ENCODE data around the gene PIK3AP1. TPM values are rescaled to one million over a fixed set of nuclear protein-coding genes. Genes with fewer than 3 reads are reported as not detected.

The PIK3AP1 gene
- total RNA-seq, 1 donor from 2014 or later = 5.9 TPM

DNA sequence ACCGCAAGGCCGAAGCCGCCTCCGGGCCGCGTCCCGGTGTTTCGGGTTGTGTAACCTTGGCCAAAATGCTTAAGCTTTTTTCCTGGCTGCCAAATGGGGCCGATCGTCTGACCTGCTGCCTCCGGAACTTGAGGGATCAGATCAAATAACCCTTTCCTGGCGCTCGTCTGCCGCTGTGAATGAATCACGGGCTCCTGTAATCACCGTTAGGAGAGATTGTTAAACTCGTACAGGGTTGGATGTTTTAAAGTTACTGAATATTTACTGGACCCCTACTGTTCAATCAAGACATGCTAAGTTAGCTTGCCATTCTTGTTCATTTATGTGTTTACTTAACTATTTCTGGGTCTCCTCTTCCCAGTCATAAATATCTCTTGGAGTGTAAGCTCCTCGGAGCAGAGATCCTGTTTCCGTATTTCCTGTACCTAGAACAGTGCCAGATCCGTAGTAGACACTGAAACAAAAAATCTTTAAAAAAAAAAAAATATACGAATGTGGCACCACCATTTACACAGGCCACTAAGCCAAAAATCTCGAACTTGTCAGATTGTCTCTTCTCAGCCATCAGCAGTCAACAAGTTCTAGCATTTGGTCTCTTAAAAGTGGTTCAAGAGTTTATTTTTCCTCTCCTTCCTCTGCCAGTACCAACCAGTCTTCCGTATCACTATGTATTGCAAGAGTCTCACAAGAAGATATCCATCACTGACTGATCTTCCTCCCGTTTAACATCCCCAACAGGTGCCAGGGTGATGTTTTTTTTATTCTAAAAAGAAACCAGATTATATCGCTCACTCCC lies 132.9 kb downstream of the PIK3AP1 start:
- H3K4me1 ChIP-seq = peaks cover 50% of the 10 kb centered on the region
- peak overlapping the region; percentile 95 for H3K27ac ChIP-seq
- no peaks in the 10 kb centered on the region for H3K27me3 ChIP-seq
- H3K9me3 ChIP-seq = no peaks in the 10 kb centered on the region
- TF ChIP-seq POLR2AphosphoS5 (IDR thresholded peaks at IDR 0.05; ENCODE audit: insufficient read depth in 1 of 2, low read depth in 1 of 2) = peak in 1 of 2 donors; percentile 5
- TF ChIP-seq POLR2A (IDR thresholded peaks at IDR 0.05) = no peak
- no peaks in the 10 kb centered on the region for H3K36me3 ChIP-seq
- no peak for DNase-seq (ENCODE audit: extremely low spot score in 2 of 2)
- intact Hi-C loops (cut with DNase I) = no loop called here
- peak overlapping the region; percentile 85 to 98 for H3K4me3 ChIP-seq

DNA sequence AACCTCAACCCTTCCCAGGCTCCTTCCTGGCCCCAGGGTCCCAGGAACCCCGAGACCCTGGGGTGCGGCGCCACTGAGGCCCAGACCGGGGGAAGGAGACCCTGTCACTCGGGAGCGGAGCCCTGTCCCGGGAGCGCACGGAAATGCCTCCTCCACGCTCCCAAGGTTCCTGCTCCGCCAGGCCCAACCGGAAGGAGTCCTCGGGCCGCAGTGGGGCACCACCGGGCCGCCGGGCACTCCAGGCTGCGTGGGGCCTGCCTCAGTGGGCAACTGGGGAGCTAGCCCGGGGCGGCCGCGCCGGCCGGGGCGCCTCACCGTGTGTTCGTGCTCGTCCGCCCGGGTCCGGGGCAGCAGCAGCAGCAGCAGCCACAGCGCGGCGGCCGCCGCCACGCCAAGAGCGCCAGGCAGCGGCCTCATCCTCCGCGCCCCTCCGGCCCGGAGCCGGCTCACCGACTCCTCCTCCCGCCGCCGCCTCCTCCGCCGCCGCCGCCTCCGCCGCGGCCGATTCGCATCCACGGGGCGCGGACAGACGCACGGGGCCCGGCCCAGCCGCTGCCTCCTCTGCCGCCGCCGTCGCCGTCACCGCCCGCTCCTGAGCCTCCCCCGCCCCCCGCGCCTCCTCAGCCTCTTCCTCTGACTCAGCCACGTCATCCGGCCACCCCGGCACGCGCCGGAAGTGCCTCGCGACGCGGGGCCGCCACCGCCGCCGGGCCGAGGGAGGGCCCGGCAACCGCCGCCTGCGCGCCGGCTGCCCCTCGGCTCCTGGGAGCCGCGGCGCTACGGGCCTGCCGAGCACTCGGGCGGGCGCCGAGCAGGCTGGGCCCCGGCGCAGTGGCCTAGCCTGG lies 133.7 kb downstream of the PIK3AP1 start, which contains the start of gene TM9SF3:
TSS of gene TM9SF3 (minus strand) at position 594 of the 845 bp plus-strand sequence. CDS start at position 417, 177 bp downstream.
- intact Hi-C loops (cut with DNase I) = no loop called here
- no peaks in the 10 kb centered on the region for H3K27me3 ChIP-seq
- TF ChIP-seq, protein P1, sequence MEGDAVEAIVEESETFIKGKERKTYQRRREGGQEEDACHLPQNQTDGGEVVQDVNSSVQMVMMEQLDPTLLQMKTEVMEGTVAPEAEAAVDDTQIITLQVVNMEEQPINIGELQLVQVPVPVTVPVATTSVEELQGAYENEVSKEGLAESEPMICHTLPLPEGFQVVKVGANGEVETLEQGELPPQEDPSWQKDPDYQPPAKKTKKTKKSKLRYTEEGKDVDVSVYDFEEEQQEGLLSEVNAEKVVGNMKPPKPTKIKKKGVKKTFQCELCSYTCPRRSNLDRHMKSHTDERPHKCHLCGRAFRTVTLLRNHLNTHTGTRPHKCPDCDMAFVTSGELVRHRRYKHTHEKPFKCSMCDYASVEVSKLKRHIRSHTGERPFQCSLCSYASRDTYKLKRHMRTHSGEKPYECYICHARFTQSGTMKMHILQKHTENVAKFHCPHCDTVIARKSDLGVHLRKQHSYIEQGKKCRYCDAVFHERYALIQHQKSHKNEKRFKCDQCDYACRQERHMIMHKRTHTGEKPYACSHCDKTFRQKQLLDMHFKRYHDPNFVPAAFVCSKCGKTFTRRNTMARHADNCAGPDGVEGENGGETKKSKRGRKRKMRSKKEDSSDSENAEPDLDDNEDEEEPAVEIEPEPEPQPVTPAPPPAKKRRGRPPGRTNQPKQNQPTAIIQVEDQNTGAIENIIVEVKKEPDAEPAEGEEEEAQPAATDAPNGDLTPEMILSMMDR (IDR thresholded peaks at IDR 0.05) = peak in 1 of 3 experiments; percentile 10
- TF ChIP-seq POLR2A (IDR thresholded peaks at IDR 0.05) (peak in 1 of 2 donors; percentile 85), POLR2AphosphoS5 (IDR thresholded peaks at IDR 0.05; ENCODE audit: insufficient read depth in 1 of 2, low read depth in 1 of 2) (peak in 1 of 2 donors; percentile 51)
- H3K36me3 ChIP-seq = no peaks in the 10 kb centered on the region
- H3K4me1 ChIP-seq = peaks cover 58% of the 10 kb centered on the region
- no peak for DNase-seq (ENCODE audit: extremely low spot score in 2 of 2)
- peak within 1 kb of the TSS; percentile 85 to 98 for H3K4me3 ChIP-seq
- no peaks in the 10 kb centered on the region for H3K9me3 ChIP-seq
- H3K27ac ChIP-seq = peak within 1 kb of the TSS; percentile 95

DNA sequence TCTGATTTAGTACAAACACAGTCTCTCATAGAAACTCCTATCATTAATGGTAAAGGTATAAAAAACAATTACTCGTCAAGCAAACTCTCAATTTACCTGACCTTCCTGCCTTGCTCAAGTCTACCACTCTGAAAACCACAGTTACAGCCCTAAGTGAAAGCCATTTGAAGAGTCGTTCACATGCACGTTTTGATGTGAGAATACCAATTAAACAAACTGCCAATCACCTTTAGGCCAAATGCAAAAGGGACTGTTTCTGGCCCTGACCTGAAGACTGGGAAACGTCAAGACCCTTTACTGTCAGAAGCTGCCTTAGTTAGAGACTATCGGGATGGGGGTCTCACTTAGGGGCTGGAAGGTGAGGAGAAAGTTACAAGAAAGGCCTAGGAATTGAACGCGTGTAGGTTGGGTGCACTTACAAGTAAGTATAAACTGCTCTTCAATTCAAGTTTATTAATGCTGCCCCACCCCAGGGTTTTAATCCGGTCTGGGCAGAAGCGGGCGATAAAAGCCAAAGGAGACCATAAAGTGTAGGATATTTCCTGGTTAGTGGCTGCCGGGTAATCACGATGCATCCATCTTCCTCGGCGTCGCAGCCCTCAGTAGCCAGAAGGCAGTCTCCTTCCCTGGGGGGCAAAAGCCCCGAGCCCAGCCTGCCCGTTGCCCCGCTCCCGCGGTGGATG lies 134.4 kb downstream of the PIK3AP1 start:
- DNase-seq (ENCODE audit: extremely low spot score in 2 of 2) = no peak
- Histone ChIP-seq H3K36me3 (no peaks in the 10 kb centered on the region), H3K27ac (peak overlapping the region; percentile 95), H3K4me1 (peaks cover 64% of the 10 kb centered on the region), H3K9me3 (no peaks in the 10 kb centered on the region), H3K4me3 (peak overlapping the region; percentile 85 to 98), H3K27me3 (no peaks in the 10 kb centered on the region)
- TF ChIP-seq, protein P1 (IDR thresholded peaks at IDR 0.05) = no peak
- TF ChIP-seq POLR2A (IDR thresholded peaks at IDR 0.05) (no peak), POLR2AphosphoS5 (IDR thresholded peaks at IDR 0.05; ENCODE audit: insufficient read depth in 1 of 2, low read depth in 1 of 2) (no peak)
- intact Hi-C loops (cut with DNase I) = no loop called here

DNA sequence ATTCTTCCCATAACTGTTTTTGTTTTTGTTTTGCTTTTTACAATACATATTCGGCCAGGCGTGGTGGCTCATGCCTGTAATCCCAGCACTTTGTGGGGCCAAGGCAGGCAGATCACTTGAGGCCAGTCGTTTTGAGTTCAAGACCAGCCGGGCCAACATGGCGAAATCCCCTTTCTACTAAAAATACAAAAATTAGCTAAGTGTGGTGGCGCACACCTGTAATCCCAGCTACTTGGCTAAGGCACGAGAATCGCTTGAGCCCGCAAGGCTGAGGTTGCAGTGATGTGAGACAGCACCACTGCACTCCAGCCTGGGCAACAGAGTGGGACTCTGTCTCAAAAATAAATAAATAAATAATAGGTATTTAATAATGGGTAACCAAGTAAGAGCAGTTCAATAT lies 135.8 kb downstream of the PIK3AP1 start:
- Histone ChIP-seq H3K4me1 (peaks cover 72% of the 10 kb centered on the region), H3K36me3 (no peaks in the 10 kb centered on the region), H3K9me3 (no peaks in the 10 kb centered on the region), H3K4me3 (peak overlapping the region in 1 of 2 donors; percentile 85), H3K27ac (no peak overlapping the region), H3K27me3 (no peaks in the 10 kb centered on the region)
- intact Hi-C loops (cut with DNase I) = no loop called here
- no peak for DNase-seq (ENCODE audit: extremely low spot score in 2 of 2)
- TF ChIP-seq POLR2AphosphoS5 (IDR thresholded peaks at IDR 0.05; ENCODE audit: insufficient read depth in 1 of 2, low read depth in 1 of 2) (no peak), POLR2A (IDR thresholded peaks at IDR 0.05) (no peak)
- TF ChIP-seq, protein P1 (IDR thresholded peaks at IDR 0.05) = no peak

DNA sequence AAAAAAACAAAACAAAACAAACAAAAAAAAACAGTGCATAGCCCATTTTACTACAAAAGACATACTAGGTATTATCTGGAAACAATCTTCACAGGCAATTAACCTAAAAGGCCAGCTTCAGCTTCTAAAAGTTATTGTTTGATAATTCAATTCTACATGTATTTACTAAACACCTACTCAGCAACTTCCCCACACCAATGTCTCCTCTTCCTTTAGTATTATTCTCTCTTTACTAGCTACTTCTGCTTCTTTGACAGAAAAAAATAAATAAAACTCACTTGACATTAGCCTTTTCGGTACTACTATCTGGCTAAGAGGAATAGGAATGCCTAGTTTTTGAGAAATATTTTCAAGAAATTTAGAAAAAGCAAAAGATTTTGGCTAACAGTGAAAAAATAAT lies 136.3 kb downstream of the PIK3AP1 start:
- intact Hi-C loops (cut with DNase I) = no loop called here
- Histone ChIP-seq H3K4me1 (peaks cover 77% of the 10 kb centered on the region), H3K9me3 (no peaks in the 10 kb centered on the region), H3K27me3 (no peaks in the 10 kb centered on the region), H3K4me3 (no peak overlapping the region), H3K27ac (no peak overlapping the region), H3K36me3 (no peaks in the 10 kb centered on the region)
- DNase-seq (ENCODE audit: extremely low spot score in 2 of 2) = no peak
- TF ChIP-seq POLR2AphosphoS5 (IDR thresholded peaks at IDR 0.05; ENCODE audit: insufficient read depth in 1 of 2, low read depth in 1 of 2) = no peak
- TF ChIP-seq, protein P1 (IDR thresholded peaks at IDR 0.05) = no peak
- no peak for TF ChIP-seq POLR2A (IDR thresholded peaks at IDR 0.05)
